Caco-2 (cell line): ENCODE results near the gene ELP2. TPM values are rescaled to one million over a fixed set of nuclear protein-coding genes. Genes with fewer than 3 reads are reported as not detected.
"Not testable (repeated sequence)": the region's sequence is repeated elsewhere in the genome, so short reads cannot be mapped to it uniquely, and the experiment has no call there.

Source experiments
- Bru-seq: library from RNA; stranded (reverse); fragments of 400-500 nt; gene quantifications from one replicate; lab custom pipeline; 2021; lab: Mats Ljungman, UMichigan
- BruChase-seq, 2 experiments: library from RNA; stranded (reverse); fragments of 400-500 nt; gene quantifications; one replicate each; lab custom pipeline; 2021; lab: Mats Ljungman, UMichigan
- BruUV-seq: library from RNA; stranded (reverse); fragments of 400-500 nt; replicated peaks from 2 replicates; lab custom pipeline; 2021; lab: Mats Ljungman, UMichigan
- CTCF ChIA-PET: fragments of 300-600 bp; sonication (Branson Sonifier 250); formaldehyde crosslinking; loops from one replicate; lab custom pipeline; 2022; ENCODE audit warnings: antibody characterized with exemption; lab: Charles Lee
- POLR2A ChIA-PET: fragments of 300-600 bp; sonication (Branson Sonifier 250); formaldehyde crosslinking; loops from one replicate; lab custom pipeline; 2022; ENCODE audit warnings: antibody characterized with exemption; lab: Charles Lee
- DNase-seq, 2 experiments: peaks; one replicate each; pipeline versions ENCODE4 v3.0.0 to v3.0.0-alpha.2; 2020 to 2022
- H3K27me3 ChIP-seq: replicated peaks from 2 replicates; pipeline ENCODE4 v1.6.0; 2011; ENCODE audit warnings: low read length; ENCODE audit not compliant: control insufficient read depth, insufficient read depth
- H3K36me3 ChIP-seq: 2 replicates; pipeline ENCODE4 v1.5.1; 2011; ENCODE audit warnings: low read length; ENCODE audit not compliant: control insufficient read depth, insufficient read depth
- H3K4me1 ChIP-seq: fragments of 250-450 bp; sonication (Bioruptor Pico); 2 replicates; pipeline ENCODE4 v1.5.1; 2020; ENCODE audit warnings: mild to moderate bottlenecking
- H3K4me3 ChIP-seq: 2 replicates; pipeline ENCODE4 v1.5.1; 2011; ENCODE audit warnings: low read depth, mild to moderate bottlenecking, control low read depth, low read length
- H3K9me3 ChIP-seq: fragments of 250-450 bp; sonication (Bioruptor Pico); 2 replicates; pipeline ENCODE4 v1.5.1; 2020; ENCODE audit warnings: mild to moderate bottlenecking, moderate library complexity
- H3K27ac Mint-ChIP-seq: one replicate; pipeline ENCODE4 v1.8.0; 2022; ENCODE audit warnings: mixed read lengths; ENCODE audit not compliant: unreplicated experiment
- H3K27me3 Mint-ChIP-seq: one replicate; pipeline ENCODE4 v1.8.0; 2022; ENCODE audit warnings: mixed read lengths; ENCODE audit not compliant: insufficient read depth, unreplicated experiment
- H3K36me3 Mint-ChIP-seq: one replicate; pipeline ENCODE4 v1.8.0; 2022; ENCODE audit warnings: mild to moderate bottlenecking, mixed read lengths; ENCODE audit not compliant: insufficient read depth, unreplicated experiment
- H3K4me1 Mint-ChIP-seq: one replicate; pipeline ENCODE4 v1.8.0; 2022; ENCODE audit warnings: low read depth, mixed read lengths; ENCODE audit not compliant: unreplicated experiment
- H3K4me3 Mint-ChIP-seq: one replicate; pipeline ENCODE4 v1.8.0; 2022; ENCODE audit warnings: mild to moderate bottlenecking, moderate library complexity, mixed read lengths; ENCODE audit not compliant: unreplicated experiment
- H3K9me3 Mint-ChIP-seq: one replicate; pipeline ENCODE4 v1.8.0; 2022; ENCODE audit warnings: mixed read lengths; ENCODE audit not compliant: unreplicated experiment
- intact Hi-C: fragments of 100-400 bp; cut with micrococcal nuclease; formaldehyde crosslinking; loops from one replicate; pipeline ENCODE4 v1.10.0; 2022; ENCODE audit not compliant: unreplicated experiment
- long read RNA-seq: library from polyadenylated mRNA; stranded (forward); transcript quantifications from one replicate; pipeline ENCODE4 v2.0.0, GENCODE V29; 2022
- total RNA-seq: library from RNA; stranded (reverse); gene quantifications from 2 replicates; pipeline ENCODE4 v1.2.3, GENCODE V29; 2022
- TF ChIP-seq, protein P1 (sequence below), 2 experiments: fragments of 200-600 bp in 1 of 2; IDR thresholded peaks; 1 replicate in 1 of 2; 2 replicates in 1 of 2; pipeline versions ENCODE4 v1.5.1 to v1.8.0; 2011 to 2022; ENCODE audit warnings: antibody characterized with exemption in 1 of 2, control low read depth in 1 of 2, inconsistent platforms in 1 of 2, low read depth in 1 of 2, low read length in 1 of 2, mild to moderate bottlenecking in 1 of 2, moderate library complexity in 1 of 2; ENCODE audit not compliant: insufficient read depth in 1 of 2, severe bottlenecking in 1 of 2, unreplicated experiment in 1 of 2

Gene ELP2, protein sequence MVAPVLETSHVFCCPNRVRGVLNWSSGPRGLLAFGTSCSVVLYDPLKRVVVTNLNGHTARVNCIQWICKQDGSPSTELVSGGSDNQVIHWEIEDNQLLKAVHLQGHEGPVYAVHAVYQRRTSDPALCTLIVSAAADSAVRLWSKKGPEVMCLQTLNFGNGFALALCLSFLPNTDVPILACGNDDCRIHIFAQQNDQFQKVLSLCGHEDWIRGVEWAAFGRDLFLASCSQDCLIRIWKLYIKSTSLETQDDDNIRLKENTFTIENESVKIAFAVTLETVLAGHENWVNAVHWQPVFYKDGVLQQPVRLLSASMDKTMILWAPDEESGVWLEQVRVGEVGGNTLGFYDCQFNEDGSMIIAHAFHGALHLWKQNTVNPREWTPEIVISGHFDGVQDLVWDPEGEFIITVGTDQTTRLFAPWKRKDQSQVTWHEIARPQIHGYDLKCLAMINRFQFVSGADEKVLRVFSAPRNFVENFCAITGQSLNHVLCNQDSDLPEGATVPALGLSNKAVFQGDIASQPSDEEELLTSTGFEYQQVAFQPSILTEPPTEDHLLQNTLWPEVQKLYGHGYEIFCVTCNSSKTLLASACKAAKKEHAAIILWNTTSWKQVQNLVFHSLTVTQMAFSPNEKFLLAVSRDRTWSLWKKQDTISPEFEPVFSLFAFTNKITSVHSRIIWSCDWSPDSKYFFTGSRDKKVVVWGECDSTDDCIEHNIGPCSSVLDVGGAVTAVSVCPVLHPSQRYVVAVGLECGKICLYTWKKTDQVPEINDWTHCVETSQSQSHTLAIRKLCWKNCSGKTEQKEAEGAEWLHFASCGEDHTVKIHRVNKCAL
- 43.2 and 45.9 TPM in 2 replicates for total RNA-seq
- Bru-seq, nascent RNA = percentile 74 among the genes with signal in this experiment
- BruChase-seq, experiment 1, labeled RNA remaining after a 2-hour chase = percentile 82 among the genes with signal in this experiment
- percentile 76 among the genes with signal in this experiment for BruChase-seq, experiment 2, labeled RNA remaining after a 6-hour chase
- long read RNA-seq, full-length matches to known transcripts = 52 of 63 reads
- long read RNA-seq, partial matches to known transcripts = 1 of 63 reads
- long read RNA-seq, other reads (novel, unspliced or antisense) = 10 of 63 reads

DNA sequence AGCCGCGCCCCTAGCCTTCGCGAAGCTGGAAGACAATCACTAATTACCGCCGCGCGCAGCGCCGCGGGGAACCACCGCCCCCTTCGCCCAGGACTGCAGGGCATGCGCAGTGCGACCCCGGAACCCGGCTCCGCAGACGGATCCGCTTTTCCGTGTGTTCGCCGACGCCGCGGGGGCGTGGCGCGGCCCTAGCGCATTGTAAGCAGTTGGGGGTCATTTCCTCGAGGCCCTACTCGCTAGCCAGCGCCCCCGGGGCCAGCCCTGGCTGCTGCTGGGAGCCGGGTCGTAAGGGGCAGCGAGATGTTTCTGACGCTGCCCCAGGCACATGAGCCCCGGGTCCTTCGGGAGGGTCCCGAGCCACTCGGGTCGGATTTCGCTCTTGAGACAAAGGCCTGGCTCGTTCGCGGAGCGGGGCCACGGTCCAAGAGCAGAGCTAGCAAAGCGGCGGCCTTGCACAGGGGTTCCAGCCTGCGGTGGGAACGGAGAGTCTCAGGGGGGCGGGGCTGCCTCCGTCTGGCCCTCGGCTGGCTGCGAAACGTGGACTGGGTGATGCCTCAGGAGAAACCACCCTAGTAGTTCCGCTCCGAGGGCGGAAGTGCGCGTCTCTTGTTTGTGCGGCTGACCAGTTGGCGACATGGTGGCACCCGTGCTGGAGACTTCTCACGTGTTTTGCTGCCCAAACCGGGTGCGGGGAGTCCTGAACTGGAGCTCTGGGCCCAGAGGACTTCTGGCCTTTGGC, at the start of gene ELP2, which contains the start of gene SLC39A6:
ELP2 (plus strand) TSS at position 600 of the 739 bp plus-strand sequence; CDS start at position 635, 35 bp downstream.
SLC39A6 (minus strand) TSS at position 41 of the 739 bp plus-strand sequence. CDS start 2,333 bp downstream, outside the sequence.
- peak within 1 kb of the TSS; percentile 79 for H3K4me3 ChIP-seq
- Mint-ChIP-seq H3K4me1 (no peaks in the 10 kb centered on the region), H3K27me3 (no peaks in the 10 kb centered on the region)

DNA sequence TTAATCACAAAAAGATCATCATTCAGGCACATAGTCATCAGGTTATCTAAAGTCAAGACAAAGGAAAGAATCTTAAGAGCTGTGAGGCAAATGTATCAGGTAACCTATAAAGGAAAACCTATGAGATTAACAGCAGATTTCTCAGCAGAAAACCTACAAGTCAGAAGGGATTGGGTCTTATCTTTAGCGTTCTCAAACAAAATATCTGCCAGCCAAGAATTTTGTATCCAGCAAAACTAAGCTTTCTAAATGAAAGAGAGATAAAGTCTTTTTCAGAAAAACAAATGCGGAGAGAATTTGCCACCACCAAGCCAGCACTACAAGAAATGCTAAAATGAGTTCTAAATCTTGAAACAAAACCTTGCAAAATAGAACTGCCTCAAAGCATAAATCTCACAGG, 48.6 kb upstream of the ELP2 start:
- H3K27me3 ChIP-seq, intact Hi-C loops, BruUV-seq, H3K4me1 Mint-ChIP-seq, H3K9me3 ChIP-seq, H3K36me3 Mint-ChIP-seq, H3K9me3 Mint-ChIP-seq, H3K4me3 Mint-ChIP-seq, H3K4me1 ChIP-seq, H3K27me3 Mint-ChIP-seq, H3K27ac Mint-ChIP-seq, DNase-seq, H3K36me3 ChIP-seq, CTCF ChIA-PET, POLR2A ChIA-PET, H3K4me3 ChIP-seq: not testable (repeated sequence)

More for the DNA sequence above, at the start of gene ELP2, which contains the start of gene SLC39A6:
- Histone ChIP-seq H3K4me1 (0 out of 2 replicates have a peak, but pooled peaks cover 3% of the 10 kb centered on the region), H3K27me3 (no peaks in the 10 kb centered on the region), H3K36me3 (no peaks in the 10 kb centered on the region), H3K9me3 (no peaks in the 10 kb centered on the region)
- Mint-ChIP-seq H3K4me3 (peak within 1 kb of the TSS; percentile 81), H3K27ac (peak within 1 kb of the TSS; percentile 87), H3K9me3 (no peaks in the 10 kb centered on the region), H3K36me3 (peaks cover 9% of the 10 kb centered on the region)
- BruUV-seq = no TSS peak
- CTCF ChIA-PET = no interaction called here
- DNase-seq = peak; percentile 88 to 89
- POLR2A ChIA-PET = interaction anchor here (0.6 kb wide), 1 partner anchor 24 kb away, joined by 11 read pairs; no protein-coding TSS in a partner anchor
- intact Hi-C loops = loop anchor here (5.0 to 10.0 kb wide), 3 partner anchors 58 to 155 kb away; partner anchors contain the start of gene MOCOS
- TF ChIP-seq, protein P1, sequence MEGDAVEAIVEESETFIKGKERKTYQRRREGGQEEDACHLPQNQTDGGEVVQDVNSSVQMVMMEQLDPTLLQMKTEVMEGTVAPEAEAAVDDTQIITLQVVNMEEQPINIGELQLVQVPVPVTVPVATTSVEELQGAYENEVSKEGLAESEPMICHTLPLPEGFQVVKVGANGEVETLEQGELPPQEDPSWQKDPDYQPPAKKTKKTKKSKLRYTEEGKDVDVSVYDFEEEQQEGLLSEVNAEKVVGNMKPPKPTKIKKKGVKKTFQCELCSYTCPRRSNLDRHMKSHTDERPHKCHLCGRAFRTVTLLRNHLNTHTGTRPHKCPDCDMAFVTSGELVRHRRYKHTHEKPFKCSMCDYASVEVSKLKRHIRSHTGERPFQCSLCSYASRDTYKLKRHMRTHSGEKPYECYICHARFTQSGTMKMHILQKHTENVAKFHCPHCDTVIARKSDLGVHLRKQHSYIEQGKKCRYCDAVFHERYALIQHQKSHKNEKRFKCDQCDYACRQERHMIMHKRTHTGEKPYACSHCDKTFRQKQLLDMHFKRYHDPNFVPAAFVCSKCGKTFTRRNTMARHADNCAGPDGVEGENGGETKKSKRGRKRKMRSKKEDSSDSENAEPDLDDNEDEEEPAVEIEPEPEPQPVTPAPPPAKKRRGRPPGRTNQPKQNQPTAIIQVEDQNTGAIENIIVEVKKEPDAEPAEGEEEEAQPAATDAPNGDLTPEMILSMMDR (IDR thresholded peaks at IDR 0.05; ENCODE audit: insufficient read depth in 1 of 2, low read depth in 1 of 2, low read length in 1 of 2, severe bottlenecking in 1 of 2, unreplicated experiment in 1 of 2) = no peak

DNA sequence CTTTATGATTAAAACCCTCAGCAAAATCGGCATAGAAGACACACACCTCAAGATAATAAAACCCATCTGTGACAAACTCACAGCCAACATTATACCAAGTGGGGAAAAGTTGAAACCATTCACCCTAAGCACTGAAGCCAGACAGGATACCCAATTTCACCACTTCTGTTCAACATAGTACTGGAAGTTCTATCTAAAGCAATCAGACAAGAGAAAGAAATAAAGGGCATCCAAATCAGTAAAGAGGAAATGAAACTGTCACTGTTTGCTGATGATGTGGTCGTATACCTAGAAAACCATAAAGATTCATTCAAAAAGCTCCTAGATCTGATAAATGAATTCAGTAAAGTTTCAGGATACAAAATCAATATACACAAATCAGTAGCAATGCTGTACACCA, 46.0 kb upstream of the ELP2 start:
- CTCF ChIA-PET = no interaction called here
- peaks cover 10% of the 10 kb centered on the region for H3K9me3 Mint-ChIP-seq
- H3K27ac Mint-ChIP-seq = no peak overlapping the region
- BruUV-seq = no TSS peak
- POLR2A ChIA-PET = interaction anchor here (0.6 kb wide), 1 partner anchor 265 kb away, joined by 5 read pairs; no protein-coding TSS in a partner anchor
- intact Hi-C loops = no loop called here
- no peaks in the 10 kb centered on the region for H3K4me1 Mint-ChIP-seq
- TF ChIP-seq, protein P1 (IDR thresholded peaks at IDR 0.05; ENCODE audit: insufficient read depth in 1 of 2, low read depth in 1 of 2, low read length in 1 of 2, severe bottlenecking in 1 of 2, unreplicated experiment in 1 of 2) = no peak
- DNase-seq = no peak
- no peaks in the 10 kb centered on the region for H3K27me3 ChIP-seq
- no peaks in the 10 kb centered on the region for H3K4me1 ChIP-seq
- H3K36me3 ChIP-seq = no peaks in the 10 kb centered on the region
- H3K4me3 Mint-ChIP-seq = no peak overlapping the region
- no peak overlapping the region for H3K4me3 ChIP-seq
- no peaks in the 10 kb centered on the region for H3K36me3 Mint-ChIP-seq
- H3K9me3 ChIP-seq = no peaks in the 10 kb centered on the region
- H3K27me3 Mint-ChIP-seq = peaks cover 3% of the 10 kb centered on the region
